Ascending aorta (tissue), 2 donors: Measurements from ENCODE around the gene SPTLC2. TPM values are rescaled to one million over a fixed set of nuclear protein-coding genes. Genes with fewer than 3 reads are reported as not detected.

Experiments
- DNase-seq, 2 donors: peaks; one replicate each; pipeline ENCODE4 v3.0.0-alpha.2; 2019; ENCODE audit warnings: low spot score in 2 of 2
- H3K27ac ChIP-seq, 2 donors: fragments of 200-600 bp; sonication (generic); one replicate each; pipeline ENCODE4 v1.5.1; 2016 to 2017; ENCODE audit warnings: mild to moderate bottlenecking in 1 of 2
- H3K27me3 ChIP-seq: fragments of 200-600 bp; sonication (generic); one replicate; pipeline ENCODE4 v1.5.1; 2017
- H3K36me3 ChIP-seq, 2 donors: fragments of 200-600 bp; sonication (generic); one replicate each; pipeline ENCODE4 v1.5.1; 2016
- H3K4me1 ChIP-seq, 2 donors: fragments of 200-600 bp; sonication (generic); one replicate each; pipeline ENCODE4 v1.5.1; 2016 to 2017; ENCODE audit warnings: mild to moderate bottlenecking in 1 of 2
- H3K4me3 ChIP-seq, 2 donors: fragments of 200-600 bp; sonication (generic); one replicate each; pipeline ENCODE4 v1.5.1; 2016 to 2017; ENCODE audit warnings: mild to moderate bottlenecking in 1 of 2
- H3K9me3 ChIP-seq, 2 donors: fragments of 200-600 bp; sonication (generic); one replicate each; pipeline ENCODE4 v1.5.1; 2016
- intact Hi-C: fragments of 100-400 bp; cut with DNase I; formaldehyde crosslinking; loops from one replicate; pipeline ENCODE4 v1.15.1; 2023
- total RNA-seq: library from RNA; depleted of rRNA; stranded (reverse); fragments of >200 nt; gene quantifications from one replicate; pipeline ENCODE4 v1.1.0, GENCODE V29; 2016
- TF ChIP-seq, protein P1 (sequence below), 3 experiments: fragments of 200-600 bp in 2 of 3; fragments of 450-650 bp in 1 of 3; sonication (generic) in 2 of 3; IDR thresholded peaks; one replicate each; pipeline ENCODE4 v1.5.1; 2016 to 2019; ENCODE audit warnings: antibody characterized with exemption in 3 of 3, mild to moderate bottlenecking in 1 of 3, moderate library complexity in 1 of 3

Gene SPTLC2
- total RNA-seq, 1 donor from 2014 or later = 25.7 TPM

DNA sequence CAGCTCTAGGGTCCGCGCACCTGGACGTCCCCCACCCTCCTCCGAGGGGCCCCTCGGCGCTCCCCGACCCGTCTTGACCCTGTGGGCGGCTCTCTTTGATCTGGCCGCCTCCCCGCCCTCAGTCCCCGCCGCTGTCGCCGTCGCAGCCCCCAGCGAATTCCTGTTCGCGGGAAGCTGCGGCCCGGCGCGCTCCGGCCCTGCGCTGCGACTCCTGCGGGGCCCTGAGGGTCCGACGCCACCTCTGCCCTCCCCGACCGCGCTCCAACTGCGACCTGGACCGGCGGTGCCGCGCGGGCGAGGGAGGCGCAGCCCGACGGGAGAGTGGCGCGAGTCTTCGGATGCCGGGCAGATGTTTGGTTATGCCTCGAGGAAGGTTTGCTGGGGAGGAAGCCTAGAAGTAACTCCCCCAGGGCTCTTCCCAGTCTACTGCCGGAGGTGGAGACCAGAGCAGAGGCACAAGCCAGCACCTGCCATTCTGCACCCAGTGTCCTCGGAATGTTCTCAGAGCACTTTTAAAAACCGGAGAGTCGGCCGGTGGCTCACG is 117.4 kb downstream of the SPTLC2 start:
- intact Hi-C loops = no loop called here
- no peaks in the 10 kb centered on the region for H3K27me3 ChIP-seq

DNA sequence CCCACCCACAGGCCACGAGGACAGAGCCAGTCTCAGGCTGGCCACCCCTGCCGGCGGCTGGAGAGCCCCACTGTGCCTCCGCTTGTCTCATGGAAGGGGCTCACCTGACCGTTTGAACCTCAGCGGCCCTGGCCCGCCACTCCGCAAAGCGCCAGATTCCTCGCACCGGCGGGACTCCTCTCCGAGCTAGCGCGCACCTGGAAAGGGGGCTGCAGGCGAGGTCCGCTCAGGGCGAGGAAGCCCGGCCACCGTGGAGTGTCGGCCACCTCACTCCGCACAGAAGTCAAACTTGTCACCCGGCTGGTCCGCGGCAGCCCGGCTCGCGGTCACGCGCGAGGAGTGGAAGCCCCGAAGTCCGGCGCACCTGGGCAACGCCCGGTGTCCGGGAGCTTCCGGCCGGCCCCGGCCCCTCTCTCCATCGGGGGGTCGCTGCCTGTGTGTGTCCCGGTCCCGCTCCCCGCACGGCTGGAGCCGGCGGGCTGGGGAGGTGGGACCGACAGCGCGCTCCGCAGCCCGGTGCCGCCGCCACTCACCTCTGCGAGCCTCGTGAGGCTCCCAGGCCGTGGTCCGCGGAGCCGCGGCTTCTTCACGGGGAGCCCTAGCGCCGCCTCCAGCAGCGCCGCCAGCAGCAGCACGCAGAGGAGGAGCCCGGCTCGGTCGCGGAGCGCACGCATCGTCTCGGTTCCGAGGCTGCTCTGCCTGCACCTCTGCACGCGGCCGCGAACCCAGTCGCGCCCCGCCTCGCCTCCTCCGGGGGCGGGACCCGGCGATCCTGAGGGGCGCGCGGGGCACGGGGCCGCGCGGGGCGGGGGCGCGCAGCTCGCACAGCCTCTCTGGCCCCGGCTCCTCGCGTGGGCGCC is 118.1 kb downstream of the SPTLC2 start, which contains the start of gene ISM2:
ISM2 (minus strand) TSS at position 697 of the 860 bp plus-strand sequence; CDS start at position 674, 23 bp downstream.
- H3K9me3 ChIP-seq = no peaks in the 10 kb centered on the region
- H3K36me3 ChIP-seq = no peaks in the 10 kb centered on the region
- peaks cover 0 to 3% of the 10 kb centered on the region in 2 donors for H3K4me1 ChIP-seq
- H3K27me3 ChIP-seq = no peaks in the 10 kb centered on the region
- TF ChIP-seq, protein P1, sequence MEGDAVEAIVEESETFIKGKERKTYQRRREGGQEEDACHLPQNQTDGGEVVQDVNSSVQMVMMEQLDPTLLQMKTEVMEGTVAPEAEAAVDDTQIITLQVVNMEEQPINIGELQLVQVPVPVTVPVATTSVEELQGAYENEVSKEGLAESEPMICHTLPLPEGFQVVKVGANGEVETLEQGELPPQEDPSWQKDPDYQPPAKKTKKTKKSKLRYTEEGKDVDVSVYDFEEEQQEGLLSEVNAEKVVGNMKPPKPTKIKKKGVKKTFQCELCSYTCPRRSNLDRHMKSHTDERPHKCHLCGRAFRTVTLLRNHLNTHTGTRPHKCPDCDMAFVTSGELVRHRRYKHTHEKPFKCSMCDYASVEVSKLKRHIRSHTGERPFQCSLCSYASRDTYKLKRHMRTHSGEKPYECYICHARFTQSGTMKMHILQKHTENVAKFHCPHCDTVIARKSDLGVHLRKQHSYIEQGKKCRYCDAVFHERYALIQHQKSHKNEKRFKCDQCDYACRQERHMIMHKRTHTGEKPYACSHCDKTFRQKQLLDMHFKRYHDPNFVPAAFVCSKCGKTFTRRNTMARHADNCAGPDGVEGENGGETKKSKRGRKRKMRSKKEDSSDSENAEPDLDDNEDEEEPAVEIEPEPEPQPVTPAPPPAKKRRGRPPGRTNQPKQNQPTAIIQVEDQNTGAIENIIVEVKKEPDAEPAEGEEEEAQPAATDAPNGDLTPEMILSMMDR (IDR thresholded peaks at IDR 0.05) = no peak
- H3K27ac ChIP-seq = no peak within 1 kb of the TSS
- intact Hi-C loops = no loop called here
- peak within 1 kb of the TSS; percentile 58 to 75 for H3K4me3 ChIP-seq
- DNase-seq = peak in 1 of 2 donors; percentile 66

More for the DNA sequence above, 117.4 kb downstream of the SPTLC2 start:
- Histone ChIP-seq H3K4me3 (peak overlapping the region; percentile 58 to 75), H3K4me1 (peaks cover 0 to 3% of the 10 kb centered on the region in 2 donors), H3K36me3 (no peaks in the 10 kb centered on the region), H3K9me3 (no peaks in the 10 kb centered on the region), H3K27ac (no peak overlapping the region)
- DNase-seq = peak in 1 of 2 donors; percentile 52
- TF ChIP-seq, protein P1 (IDR thresholded peaks at IDR 0.05) = no peak

DNA sequence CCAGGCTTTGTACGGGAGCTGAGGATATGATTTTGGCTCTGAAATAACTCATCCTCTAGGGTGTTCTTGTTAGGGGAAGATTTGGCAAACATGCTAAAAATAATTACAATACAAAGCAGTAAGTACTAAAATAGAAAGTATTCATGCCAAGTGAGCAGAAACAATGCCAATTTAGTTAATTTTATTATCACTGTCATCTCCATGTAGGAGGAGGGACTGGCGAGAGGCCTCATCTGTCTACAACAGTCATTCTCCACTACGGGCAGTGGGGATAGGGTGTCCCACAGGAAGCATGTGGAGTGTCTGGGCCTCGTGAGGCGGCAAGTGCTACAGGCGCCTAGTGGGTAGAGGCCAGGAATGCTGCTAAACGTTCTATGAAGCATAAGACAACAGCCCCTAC is 121.1 kb downstream of the SPTLC2 start:
- DNase-seq = no peak
- Histone ChIP-seq H3K36me3 (no peaks in the 10 kb centered on the region), H3K27me3 (no peaks in the 10 kb centered on the region), H3K27ac (no peak overlapping the region), H3K4me3 (no peak overlapping the region), H3K4me1 (peaks cover 0 to 3% of the 10 kb centered on the region in 2 donors), H3K9me3 (no peaks in the 10 kb centered on the region)
- intact Hi-C loops = no loop called here
- TF ChIP-seq, protein P1 (IDR thresholded peaks at IDR 0.05) = no peak

- Histone ChIP-seq H3K4me3 (no peak overlapping the region), H3K36me3 (no peaks in the 10 kb centered on the region), H3K27me3 (no peaks in the 10 kb centered on the region), H3K4me1 (no peaks in the 10 kb centered on the region), H3K27ac (no peak overlapping the region), H3K9me3 (no peaks in the 10 kb centered on the region)
- TF ChIP-seq, protein P1 (IDR thresholded peaks at IDR 0.05) = no peak
- DNase-seq = no peak
- intact Hi-C loops = no loop called here
Observed at GRCh38 chr14:77491056-77491455, 125.4 kb downstream of the SPTLC2 start.

GRCh38 chr14:77490347-77490986 is 126.0 kb downstream of the SPTLC2 start:
- H3K4me1 ChIP-seq = no peaks in the 10 kb centered on the region
- no peaks in the 10 kb centered on the region for H3K9me3 ChIP-seq
- H3K4me3 ChIP-seq = no peak overlapping the region
- TF ChIP-seq, protein P1 (IDR thresholded peaks at IDR 0.05) = no peak
- H3K27me3 ChIP-seq = no peaks in the 10 kb centered on the region
- H3K27ac ChIP-seq = no peak overlapping the region
- DNase-seq = no peak
- no peaks in the 10 kb centered on the region for H3K36me3 ChIP-seq
- intact Hi-C loops = no loop called here
